ENCODE data around the gene EFEMP1.

The EFEMP1 gene

DNA sequence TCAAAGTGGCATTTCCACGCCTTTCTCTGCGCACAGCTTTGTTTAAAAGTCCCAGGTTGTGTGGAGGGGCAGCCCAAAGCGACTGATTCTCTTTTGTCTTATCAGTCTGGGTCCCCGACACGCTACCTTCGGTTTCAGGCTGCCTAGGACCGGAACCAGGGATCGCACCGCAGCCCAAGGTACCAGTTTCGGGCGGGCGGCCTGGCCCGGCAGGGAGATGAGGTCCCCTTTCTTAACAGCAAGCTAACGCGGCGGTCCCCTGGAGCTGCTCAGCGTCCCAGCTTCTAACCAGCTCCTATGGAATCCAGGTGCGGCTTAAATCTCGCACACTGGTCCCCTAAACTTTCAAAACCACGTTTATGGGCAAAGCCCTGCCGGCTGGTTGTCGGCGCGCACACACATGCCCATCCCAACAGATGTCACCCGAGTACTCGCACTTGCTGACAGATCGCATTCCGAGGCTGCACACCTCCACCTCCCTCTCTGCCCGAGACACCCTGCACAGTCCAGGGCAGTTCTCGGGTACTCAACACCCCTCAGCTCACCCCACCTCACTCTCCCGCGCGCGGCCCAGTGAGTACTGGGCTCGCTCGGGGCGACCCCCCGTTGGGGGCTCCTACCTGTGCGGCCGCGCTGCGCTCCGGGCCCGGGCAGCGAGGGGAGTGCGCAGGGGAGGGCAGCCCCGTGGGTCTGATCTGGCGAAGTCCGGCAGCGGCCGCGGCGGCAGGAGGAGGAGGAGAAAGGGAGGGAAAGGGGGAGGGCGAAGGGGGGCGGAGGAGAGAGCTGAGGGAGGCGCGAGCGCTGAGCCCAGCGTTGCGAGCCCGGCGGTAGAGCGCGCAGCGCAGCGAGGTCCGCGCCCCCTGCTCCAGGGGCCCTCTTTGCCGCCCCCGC lies at the start of gene EFEMP1:
Gene EFEMP1 (minus strand): TSS at position 692 of the 891 bp plus-strand sequence. CDS start 1,342 bp downstream, outside the sequence.
- DNase-seq (ENCODE audit: low read depth in 2 of 2), result no peak

- DNase-seq (ENCODE audit: low read depth in 2 of 2), result no peak
Observed at GRCh38 chr2:55970500-55970899, 46.9 kb upstream of the EFEMP1 start.

GRCh38 chr2:55968941-55969340 lies 45.4 kb upstream of the EFEMP1 start:
- DNase-seq (ENCODE audit: low read depth in 2 of 2), result no peak

- no peak for DNase-seq (ENCODE audit: low read depth in 2 of 2)
Observed at GRCh38 chr2:55966401-55967118, 43.0 kb upstream of the EFEMP1 start.

GRCh38 chr2:55965966-55966365 lies 42.4 kb upstream of the EFEMP1 start:
- DNase-seq (ENCODE audit: low read depth in 2 of 2), result no peak

DNA sequence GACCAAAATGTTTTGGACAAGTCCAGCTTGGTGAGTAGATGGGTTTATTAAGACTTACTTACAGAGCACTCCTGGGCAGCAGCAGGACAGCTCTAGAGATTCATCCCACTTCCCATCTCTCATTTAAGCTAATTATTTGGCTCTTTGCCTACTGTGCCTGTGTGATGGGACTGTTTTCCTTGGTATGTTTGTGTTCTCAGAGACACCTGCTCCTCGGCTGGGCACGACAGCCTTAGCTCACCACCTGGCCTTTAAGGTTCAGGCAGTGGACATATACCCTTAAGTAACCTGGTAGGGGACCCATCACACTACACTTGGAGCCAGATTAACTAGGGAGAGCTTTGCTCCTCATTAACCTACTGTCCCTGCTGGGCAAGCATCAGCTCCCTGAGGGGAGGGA lies 41.7 kb upstream of the EFEMP1 start:
- no peak for DNase-seq (ENCODE audit: low read depth in 2 of 2)

GRCh38 chr2:55962915-55963314 lies 39.3 kb upstream of the EFEMP1 start:
- no peak for DNase-seq (ENCODE audit: low read depth in 2 of 2)

GRCh38 chr2:55961318-55961911 lies 37.8 kb upstream of the EFEMP1 start:
- DNase-seq (ENCODE audit: low read depth in 2 of 2), result no peak

DNA sequence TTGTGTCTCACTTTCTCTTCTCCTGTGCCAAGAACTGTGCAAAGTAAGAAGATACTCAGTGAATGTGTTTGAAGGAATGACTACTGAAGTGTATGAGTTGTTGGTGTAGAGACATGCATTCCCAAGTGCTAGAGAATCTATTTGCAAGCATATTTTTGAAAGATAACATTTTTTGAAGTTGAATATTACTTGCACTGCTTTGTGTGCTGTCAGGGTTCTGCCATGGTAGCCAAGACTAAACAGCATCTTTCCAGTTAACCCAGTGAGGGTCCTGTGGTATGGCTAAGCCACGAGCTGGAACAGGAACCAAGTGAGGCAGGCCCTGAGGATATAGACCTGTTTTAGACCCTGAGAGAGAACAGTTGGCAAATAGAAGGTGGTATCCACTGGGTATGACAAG lies 35.2 kb upstream of the EFEMP1 start:
- no peak for DNase-seq (ENCODE audit: low read depth in 2 of 2)

DNA sequence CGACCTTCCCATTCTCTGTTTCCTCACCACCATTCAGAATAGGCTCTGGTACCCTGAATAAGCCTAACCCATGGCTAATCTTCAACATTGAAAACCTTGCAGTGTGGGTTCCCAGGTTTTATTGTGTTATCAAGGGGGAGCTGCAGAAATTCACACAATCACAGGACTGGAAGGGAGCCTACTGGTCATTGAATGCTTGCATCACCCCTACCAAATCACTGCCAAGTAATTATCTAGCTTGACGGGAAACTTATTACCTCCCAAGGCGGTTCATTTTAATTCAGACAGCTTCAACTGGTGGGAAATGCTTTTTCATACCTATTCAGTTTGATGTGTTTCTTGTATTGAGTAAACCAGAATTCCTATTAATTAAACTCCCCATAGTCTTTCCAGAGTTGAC lies 33.6 kb upstream of the EFEMP1 start:
- DNase-seq (ENCODE audit: low read depth in 2 of 2), result no peak

- DNase-seq (ENCODE audit: low read depth in 2 of 2), result no peak
Observed at GRCh38 chr2:55954306-55955035, 30.9 kb upstream of the EFEMP1 start.

- DNase-seq (ENCODE audit: low read depth in 2 of 2), result no peak
Observed at GRCh38 chr2:55952415-55952814, 28.8 kb upstream of the EFEMP1 start.

DNA sequence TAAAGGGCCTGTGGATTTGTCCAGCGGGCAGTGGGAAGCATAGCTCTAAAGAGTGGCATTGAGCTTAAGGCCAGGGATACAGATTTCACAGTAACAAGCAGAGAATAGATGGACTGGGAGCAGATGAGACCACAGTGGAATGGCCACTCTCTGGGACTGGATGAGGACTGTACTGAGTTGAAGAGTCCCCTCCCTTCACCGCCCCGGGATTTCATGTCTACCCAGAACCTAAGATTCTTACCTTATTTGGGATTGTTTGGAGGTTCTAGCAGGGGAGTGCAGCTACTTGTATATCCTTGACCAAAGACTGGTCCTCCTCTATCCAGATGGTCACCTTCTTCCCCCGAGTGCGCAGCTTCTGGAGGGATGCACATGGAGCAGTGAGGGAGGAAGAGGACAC lies 28.0 kb upstream of the EFEMP1 start:
- DNase-seq (ENCODE audit: low read depth in 2 of 2), result no peak

DNA sequence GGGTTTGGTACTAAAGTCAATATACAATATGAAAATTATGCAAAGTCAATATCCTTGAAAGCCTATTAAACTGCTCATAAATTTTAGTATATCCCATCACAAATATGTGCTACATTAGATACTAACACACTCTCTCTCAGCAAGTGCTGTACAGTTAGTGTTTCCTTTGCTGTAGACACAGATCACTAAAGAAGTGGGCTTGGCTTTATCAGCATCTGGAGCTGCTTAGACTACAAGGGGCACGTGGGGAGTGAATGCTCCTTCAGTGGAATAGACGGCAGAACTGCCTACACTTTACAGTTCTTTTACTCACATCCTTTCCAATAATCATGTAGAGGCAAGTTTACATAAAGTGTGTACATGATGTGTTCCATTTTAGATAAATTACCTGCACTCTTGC lies 26.0 kb upstream of the EFEMP1 start:
- no peak for DNase-seq (ENCODE audit: low read depth in 2 of 2)

GRCh38 chr2:55949211-55949610 lies 25.6 kb upstream of the EFEMP1 start:
- DNase-seq (ENCODE audit: low read depth in 2 of 2), result no peak

GRCh38 chr2:55948176-55948923 lies 24.8 kb upstream of the EFEMP1 start:
- DNase-seq (ENCODE audit: low read depth in 2 of 2), result no peak

- DNase-seq (ENCODE audit: low read depth in 2 of 2), result no peak
Observed at GRCh38 chr2:55947752-55948151, 24.2 kb upstream of the EFEMP1 start.

DNA sequence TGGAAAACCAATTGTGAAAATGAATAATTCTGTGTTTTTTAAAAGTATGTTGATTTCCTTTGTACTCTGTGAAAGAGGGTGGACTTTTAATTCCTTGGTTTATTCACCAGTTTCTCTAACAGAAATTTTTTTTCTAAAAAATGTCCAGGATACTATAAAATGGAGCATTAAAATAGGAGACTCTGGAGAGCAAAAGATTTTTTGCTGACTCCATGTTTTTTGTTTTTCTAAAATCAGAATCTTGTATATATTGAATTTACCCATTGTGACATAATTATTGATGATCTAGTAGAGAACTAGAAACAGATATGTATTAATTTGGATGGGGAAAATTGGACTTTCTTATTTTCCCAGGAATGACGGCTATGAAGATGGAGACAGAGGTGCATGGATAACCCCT lies 23.2 kb upstream of the EFEMP1 start:
- DNase-seq (ENCODE audit: low read depth in 2 of 2), result no peak

GRCh38 chr2:55943466-55943865 lies 19.9 kb upstream of the EFEMP1 start:
- DNase-seq (ENCODE audit: low read depth in 2 of 2), result no peak

- no peak for DNase-seq (ENCODE audit: low read depth in 2 of 2)
Observed at GRCh38 chr2:55936351-55936750, 12.8 kb upstream of the EFEMP1 start.

GRCh38 chr2:55934337-55934736 lies 10.8 kb upstream of the EFEMP1 start:
- DNase-seq (ENCODE audit: low read depth in 2 of 2), result no peak
